ENCODE results near the gene RIPK4.

DNA sequence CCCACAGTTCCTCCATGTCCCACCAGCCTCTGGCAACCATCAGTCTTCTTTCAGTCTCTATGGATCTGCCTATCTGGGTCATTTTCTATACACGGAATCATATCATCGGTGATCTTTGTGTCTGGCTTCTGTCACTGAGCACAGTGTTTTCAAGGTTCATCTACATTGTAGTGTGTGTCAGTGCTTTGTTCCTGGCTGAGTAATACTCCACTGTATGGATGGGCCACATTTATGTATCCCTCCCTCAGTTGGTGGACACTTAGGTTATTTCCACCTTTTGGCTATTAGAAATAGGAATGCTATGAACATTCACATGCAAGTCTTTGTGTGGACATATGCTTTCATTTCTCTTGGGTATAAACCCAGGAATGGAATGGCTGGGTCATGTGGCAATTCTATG, 46.6 kb downstream of the RIPK4 start:
- TF ChIP-seq CEBPB (IDR thresholded peaks at IDR 0.05; ENCODE audit: borderline replicate concordance, low read depth, low read length) (no peak), POLR2AphosphoS5 (IDR thresholded peaks at IDR 0.05; ENCODE audit: low read depth, low read length) (no peak), HMGXB4 (CRISPR knock-in tag; IDR thresholded peaks at IDR 0.05; ENCODE audit: borderline replicate concordance in 1 of 2, low read depth in 1 of 2) (no peak), HDAC2 (CRISPR knock-in tag; IDR thresholded peaks at IDR 0.05) (no peak), ESRRA (CRISPR knock-in tag; IDR thresholded peaks at IDR 0.05; ENCODE audit: low read depth) (no peak)
